Astrocyte of the cerebellum (primary cell): ENCODE results near the gene IL6.

Source experiments
- DNase-seq: peaks from one replicate; pipeline ENCODE4 v3.0.0-alpha.2; 2011; ENCODE audit warnings: low read depth
- H3K4me3 ChIP-seq: 2 replicates; pipeline ENCODE4 v1.5.1; 2011; ENCODE audit warnings: mild to moderate bottlenecking, low read depth, low read length, moderate library complexity
- CTCF ChIP-seq: IDR thresholded peaks from 2 replicates; pipeline ENCODE4 v1.5.1; 2012; ENCODE audit warnings: low read length, low read depth, moderate library complexity, mild to moderate bottlenecking; ENCODE audit errors: missing control alignments
- in situ Hi-C: cut with HindIII; loops from 2 replicates; pipeline ENCODE4 v1.10.0; 2017; ENCODE audit warnings: low sequenced_read_pairs

IL6 gene

GRCh38 chr7:22725585-22725984 is 1.4 kb upstream of the IL6 start:
- in situ Hi-C loops, result no loop called here
- no peak for TF ChIP-seq CTCF
- H3K4me3 ChIP-seq, result no peak overlapping the region
- no peak for DNase-seq

GRCh38 chr7:22726345-22726906 is 574 bp upstream of the IL6 start:
- no peak overlapping the region for H3K4me3 ChIP-seq
- in situ Hi-C loops, result no loop called here
- TF ChIP-seq CTCF, result peak; percentile 65
- peak; percentile 76 for DNase-seq

GRCh38 chr7:22727714-22728035 is 675 bp downstream of the IL6 start:
- peak overlapping the region; percentile 23 for H3K4me3 ChIP-seq

GRCh38 chr7:22728401-22729029 is 1.5 kb downstream of the IL6 start:
- peak; percentile 41 for DNase-seq
- H3K4me3 ChIP-seq, result no peak overlapping the region
- in situ Hi-C loops, result no loop called here
- peak; percentile 55 for TF ChIP-seq CTCF

More at GRCh38 chr7:22727714-22728035, 675 bp downstream of the IL6 start:
- DNase-seq, result no peak
- in situ Hi-C loops, result no loop called here
- no peak for TF ChIP-seq CTCF

- in situ Hi-C loops, result no loop called here
- no peak for TF ChIP-seq CTCF
- no peak for DNase-seq
Measured at GRCh38 chr7:22729180-22729825, 2.3 kb downstream of the IL6 start.

GRCh38 chr7:22730066-22730710 is 3.2 kb downstream of the IL6 start:
- in situ Hi-C loops, result loop anchor here (5.0 kb wide), 1 partner anchor 173 kb away; no protein-coding TSS in a partner anchor
- no peak for TF ChIP-seq CTCF
- no peak overlapping the region for H3K4me3 ChIP-seq
- no peak for DNase-seq

More at GRCh38 chr7:22729180-22729825, 2.3 kb downstream of the IL6 start:
- H3K4me3 ChIP-seq, result no peak overlapping the region
